HG02852 (cell line): ENCODE results near the gene TNNT2.

ENCODE experiments used
- ATAC-seq: cut with Tn5 transposase; IDR thresholded peaks from one replicate; pipeline ENCODE4 v1.9.1; 2021; ENCODE audit warnings: mild to moderate bottlenecking, moderate library complexity; ENCODE audit not compliant: unreplicated experiment

The TNNT2 gene

DNA sequence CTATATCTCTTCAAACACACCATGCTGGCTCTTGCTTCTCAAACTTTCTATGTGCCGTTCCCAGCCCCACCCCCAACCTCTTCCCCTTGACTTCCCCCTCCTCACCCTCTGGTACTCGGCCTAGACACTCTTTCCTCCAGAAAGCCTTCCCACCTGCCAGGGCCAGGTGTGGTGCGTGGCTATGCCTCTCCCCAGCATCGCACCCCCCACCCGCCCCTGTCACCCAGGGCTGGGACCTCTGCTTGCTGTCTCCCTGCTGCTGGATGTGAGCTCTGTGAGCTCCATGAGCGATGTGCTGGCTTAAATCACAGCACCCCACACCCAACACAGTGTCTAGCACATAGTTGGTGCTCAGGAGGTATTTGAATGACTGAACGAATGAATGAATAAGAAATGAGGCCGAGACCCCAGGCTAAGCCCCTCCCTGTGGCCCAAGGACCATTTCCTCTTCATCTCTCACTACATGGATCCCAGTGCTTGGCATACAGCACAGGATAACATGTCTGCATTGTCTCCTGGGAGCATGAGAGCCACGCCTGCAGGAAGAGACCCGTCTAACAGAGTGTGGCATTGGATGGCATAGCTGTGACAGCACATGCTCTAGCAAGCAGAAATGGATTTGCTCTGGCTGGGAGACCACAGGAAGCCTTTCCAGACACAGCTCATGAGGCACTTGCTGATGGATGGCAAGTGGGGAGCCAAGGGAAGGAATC, 19.7 kb downstream of the TNNT2 start:
- no peak for ATAC-seq

DNA sequence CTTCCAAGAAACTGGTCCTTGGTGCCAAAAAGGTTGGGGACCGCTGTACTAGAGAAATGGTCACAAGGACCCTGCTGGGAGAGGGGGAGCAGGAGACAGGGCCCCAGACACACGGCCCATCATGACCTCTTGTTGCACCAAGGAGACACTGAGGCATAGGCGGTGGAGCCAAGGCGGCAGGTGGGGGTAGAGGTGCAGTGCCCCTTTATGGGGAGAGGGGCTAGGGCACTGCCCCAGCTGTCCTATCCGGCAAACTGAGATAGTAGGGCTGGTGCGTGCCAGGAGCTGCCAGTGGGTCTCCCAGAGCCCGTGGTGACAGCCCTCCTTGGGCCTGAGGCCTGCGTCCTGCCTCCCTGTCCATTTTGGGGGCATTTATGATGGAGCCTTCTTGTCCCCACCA, 20.3 kb downstream of the TNNT2 start:
- no peak for ATAC-seq

DNA sequence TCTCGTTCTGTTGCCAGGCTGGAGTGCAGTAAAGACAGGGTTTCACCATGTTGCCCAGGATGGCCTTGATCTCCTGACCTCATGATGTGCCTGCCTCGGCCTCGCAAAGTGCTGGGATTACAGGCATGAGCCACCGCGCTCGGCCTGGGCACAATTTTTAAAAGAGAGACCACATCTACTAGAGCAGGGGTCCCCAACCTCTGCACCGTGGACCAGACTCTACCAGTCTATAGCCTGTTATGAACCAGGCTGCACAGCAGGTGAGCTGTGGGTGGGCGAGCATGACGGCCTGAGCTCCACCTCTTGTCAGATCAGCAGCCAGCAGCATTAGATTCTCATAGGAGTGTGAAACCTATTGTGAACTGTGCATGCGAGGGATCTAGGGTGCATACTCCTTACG, 20.8 kb downstream of the TNNT2 start:
- no peak for ATAC-seq

- ATAC-seq = no peak
These were observed 21.2 kb downstream of the TNNT2 start for GRCh38 chr1:201356236-201356635.

GRCh38 chr1:201355471-201355870, 22.0 kb downstream of the TNNT2 start:
- no peak for ATAC-seq

GRCh38 chr1:201354901-201355295, 22.6 kb downstream of the TNNT2 start:
- ATAC-seq = no peak

GRCh38 chr1:201354151-201354900, 23.2 kb downstream of the TNNT2 start:
- ATAC-seq = no peak

- no peak for ATAC-seq
These were observed 24.1 kb downstream of the TNNT2 start for GRCh38 chr1:201353186-201353940.

DNA sequence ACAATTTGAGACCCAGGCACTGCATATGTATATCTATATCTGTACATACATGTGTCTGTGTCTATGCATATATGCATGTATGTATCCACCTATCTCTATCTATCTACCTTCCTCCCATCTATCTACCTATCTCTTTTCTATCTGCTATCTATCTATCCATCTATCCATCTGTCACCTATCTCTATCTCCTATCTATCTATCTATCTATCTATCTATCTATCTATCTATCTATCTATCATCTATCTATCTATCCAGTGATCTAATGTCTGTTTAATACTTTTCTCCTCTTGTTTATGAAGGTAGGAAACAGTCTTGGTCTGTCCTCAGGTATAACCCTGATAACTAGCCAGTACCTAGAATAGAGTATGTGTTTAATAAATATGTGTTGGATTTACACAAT, 25.9 kb downstream of the TNNT2 start:
- ATAC-seq = no peak

- ATAC-seq = no peak
These were observed 26.6 kb downstream of the TNNT2 start for GRCh38 chr1:201350884-201351283.

GRCh38 chr1:201350361-201350725, 27.1 kb downstream of the TNNT2 start:
- no peak for ATAC-seq

- ATAC-seq = no peak
These were observed 28.4 kb downstream of the TNNT2 start for GRCh38 chr1:201349092-201349491.

DNA sequence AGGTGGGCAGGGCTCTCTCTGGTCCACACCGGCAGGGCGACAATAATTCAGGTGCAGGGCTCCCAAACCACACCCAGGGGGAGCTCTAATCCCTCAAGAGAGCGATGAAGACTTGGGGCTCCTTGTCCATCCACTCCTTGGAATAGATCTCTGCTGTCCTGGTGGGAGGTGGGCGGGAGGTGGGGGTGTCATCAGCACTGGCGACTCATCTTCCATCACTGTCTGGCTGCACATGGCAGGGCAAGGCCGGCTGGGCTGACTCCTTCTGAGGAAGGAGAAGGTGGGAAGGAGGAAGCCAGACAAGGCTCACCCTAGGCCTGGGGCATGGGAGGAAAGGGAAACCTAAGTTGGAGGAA, 29.3 kb downstream of the TNNT2 start:
- no peak for ATAC-seq

- no peak for ATAC-seq
These were observed 29.8 kb downstream of the TNNT2 start for GRCh38 chr1:201347498-201348210.

- ATAC-seq = no peak
These were observed 30.5 kb downstream of the TNNT2 start for GRCh38 chr1:201346987-201347386.

- no peak for ATAC-seq
These were observed 31.0 kb downstream of the TNNT2 start for GRCh38 chr1:201346337-201346939.

GRCh38 chr1:201345081-201345355, 32.5 kb downstream of the TNNT2 start:
- no peak for ATAC-seq

DNA sequence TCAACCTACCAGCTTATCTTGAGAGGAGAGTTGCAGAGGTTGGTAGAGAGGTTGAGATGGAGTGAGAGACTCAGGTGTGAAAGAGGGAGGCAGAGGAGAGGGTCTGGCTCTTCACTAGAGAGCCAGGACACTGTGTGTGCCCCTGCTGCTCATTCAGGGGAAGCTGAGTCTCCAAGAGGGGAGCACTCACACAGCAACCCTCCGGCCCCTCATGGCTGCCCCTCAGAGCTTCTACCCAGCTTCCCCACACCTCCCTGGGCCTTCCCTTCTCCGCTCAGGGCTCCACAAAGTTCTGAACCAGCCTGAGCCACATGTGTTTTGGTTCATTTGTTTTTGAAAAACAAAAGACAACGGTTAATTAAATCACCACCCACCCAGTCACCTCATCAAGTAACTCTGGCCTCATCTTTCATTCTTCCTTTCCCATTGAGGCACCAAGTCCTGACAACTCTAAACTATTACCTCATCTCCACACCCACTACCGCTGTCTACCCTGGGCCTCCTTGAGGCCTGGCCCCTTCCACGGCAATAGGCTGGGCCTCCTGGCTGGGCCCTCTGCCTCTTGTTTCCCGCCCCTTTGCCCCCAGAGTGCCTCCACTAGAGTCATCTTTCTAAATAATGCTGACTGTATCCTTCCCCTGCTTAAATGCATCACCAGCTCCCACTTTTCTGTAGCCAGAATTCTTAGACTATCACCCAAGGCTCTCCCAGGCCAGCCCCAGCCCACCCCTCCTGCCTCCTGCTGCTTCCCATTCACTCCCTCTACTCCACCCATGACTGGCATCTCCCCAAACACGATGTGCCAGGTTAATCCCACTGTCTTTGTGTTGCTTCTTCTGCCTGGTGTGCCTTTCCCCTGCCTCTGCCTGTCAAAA, 33.0 kb downstream of the TNNT2 start:
- no peak for ATAC-seq

DNA sequence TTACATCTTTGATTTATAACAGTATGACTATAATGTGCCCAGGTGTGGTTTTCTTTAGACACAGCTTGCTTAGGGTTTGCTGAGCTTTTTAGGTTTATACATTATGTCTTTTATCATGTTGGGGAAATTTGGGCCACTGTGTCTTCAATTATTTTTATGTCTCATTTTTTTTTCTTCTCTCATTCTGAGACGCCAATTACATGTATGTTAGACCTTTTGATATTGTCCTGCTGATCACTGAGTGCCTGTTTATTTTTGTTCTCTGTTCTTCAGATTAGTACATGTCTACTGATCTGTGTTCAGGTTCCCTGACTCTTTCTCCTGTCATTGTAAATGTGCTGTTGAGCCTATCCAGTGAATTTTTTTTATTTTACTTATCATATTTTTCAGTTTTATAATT, 36.1 kb downstream of the TNNT2 start:
- ATAC-seq = no peak
